ENCODE results near the gene THBS4.
"Not testable (repeated sequence)": the region's sequence is repeated elsewhere in the genome, so short reads cannot be mapped to it uniquely, and the experiment has no call there.

Gene THBS4

GRCh38 chr5:80070338-80071056 lies 35.3 kb downstream of the THBS4 start:
- Mint-ChIP-seq H3K36me3 (ENCODE audit: insufficient read depth) (peaks cover 6% of the 10 kb centered on the region), H3K27ac (ENCODE audit: low read depth) (peak overlapping the region; percentile 5), H3K4me3 (no peak overlapping the region), H3K9me3 (no peaks in the 10 kb centered on the region), H3K27me3 (no peaks in the 10 kb centered on the region), H3K4me1 (no peaks in the 10 kb centered on the region)
- DNase-seq (ENCODE audit: low spot score in 2 of 2) (no peak), ATAC-seq (replicated peaks; ENCODE audit: extremely low read depth, poor library complexity, severe bottlenecking) (no peak)

DNA sequence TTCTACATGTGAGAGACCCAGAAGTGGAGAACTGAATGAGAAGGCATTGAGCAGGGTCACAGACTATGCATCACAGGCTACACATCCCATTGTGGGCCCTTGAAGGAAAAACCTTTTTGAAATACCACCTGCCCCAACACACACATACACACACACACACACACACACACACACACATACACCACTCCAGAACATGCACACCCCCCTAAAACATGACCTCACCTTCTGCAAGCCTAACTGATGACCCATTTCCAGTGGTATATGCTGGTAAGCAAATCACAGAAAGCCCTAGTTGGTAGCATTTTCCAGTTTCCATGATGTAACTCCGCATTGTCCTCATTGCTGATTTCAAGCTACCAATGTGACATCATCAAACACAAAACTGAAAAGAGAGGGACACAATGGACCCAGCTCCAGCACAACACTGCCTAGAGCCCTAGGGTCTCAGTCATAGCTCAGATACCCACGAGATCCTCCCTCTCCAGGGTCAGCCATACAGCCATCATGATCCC lies 36.4 kb downstream of the THBS4 start:
- no peak overlapping the region for H3K27ac Mint-ChIP-seq (ENCODE audit: low read depth)
- ATAC-seq (replicated peaks; ENCODE audit: extremely low read depth, poor library complexity, severe bottlenecking) (no peak), DNase-seq (ENCODE audit: low spot score in 2 of 2) (no peak)
- H3K36me3 Mint-ChIP-seq (ENCODE audit: insufficient read depth), result peaks cover 6% of the 10 kb centered on the region
- no peak overlapping the region for H3K4me3 Mint-ChIP-seq
- no peaks in the 10 kb centered on the region for H3K4me1 Mint-ChIP-seq
- no peaks in the 10 kb centered on the region for H3K9me3 Mint-ChIP-seq
- H3K27me3 Mint-ChIP-seq, result no peaks in the 10 kb centered on the region

DNA sequence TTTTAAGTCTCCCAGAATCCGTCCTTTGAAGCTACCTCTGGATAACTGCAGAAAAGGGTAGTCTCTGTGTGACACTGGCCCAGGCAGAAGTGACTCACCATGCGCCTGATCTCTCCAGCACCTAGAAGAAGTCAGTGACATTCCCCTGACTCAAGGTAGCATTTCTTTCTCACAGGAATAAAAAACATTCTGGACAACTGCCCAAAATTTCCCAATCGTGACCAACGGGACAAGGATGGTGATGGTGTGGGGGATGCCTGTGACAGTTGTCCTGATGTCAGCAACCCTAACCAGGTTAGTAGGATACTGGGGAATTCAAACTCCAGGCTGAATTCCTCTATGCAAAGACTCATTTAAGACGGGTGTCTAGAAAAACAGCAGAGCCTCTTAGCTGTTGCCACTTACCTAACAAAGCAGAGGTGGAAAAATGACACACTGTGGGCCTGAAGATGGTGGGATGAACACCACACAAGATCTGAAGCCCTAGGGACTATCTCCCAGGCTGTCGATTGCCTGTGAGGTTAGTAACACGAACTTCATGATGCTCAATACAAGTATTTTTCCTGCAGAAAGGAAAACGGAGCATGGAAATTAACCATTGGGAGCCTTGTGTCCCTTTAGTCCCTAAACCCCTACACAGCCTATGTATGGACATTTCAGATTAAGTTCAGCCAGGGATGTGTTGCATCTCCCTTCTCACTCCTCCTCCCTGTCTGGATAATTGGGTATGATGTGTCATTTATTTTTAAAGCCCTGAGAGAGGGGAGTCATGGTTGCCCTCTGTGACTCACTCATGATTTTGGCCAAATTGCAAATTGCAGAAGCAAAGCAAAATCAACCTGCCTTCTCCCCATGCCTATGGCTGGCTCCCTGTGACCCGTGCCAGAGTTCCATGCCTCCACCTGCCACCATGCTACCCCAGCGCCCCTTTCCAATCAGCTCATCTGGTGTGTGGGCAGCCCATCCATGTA lies 37.2 kb downstream of the THBS4 start:
- no peak for DNase-seq (ENCODE audit: low spot score in 2 of 2)
- no peak for ATAC-seq (replicated peaks; ENCODE audit: extremely low read depth, poor library complexity, severe bottlenecking)

DNA sequence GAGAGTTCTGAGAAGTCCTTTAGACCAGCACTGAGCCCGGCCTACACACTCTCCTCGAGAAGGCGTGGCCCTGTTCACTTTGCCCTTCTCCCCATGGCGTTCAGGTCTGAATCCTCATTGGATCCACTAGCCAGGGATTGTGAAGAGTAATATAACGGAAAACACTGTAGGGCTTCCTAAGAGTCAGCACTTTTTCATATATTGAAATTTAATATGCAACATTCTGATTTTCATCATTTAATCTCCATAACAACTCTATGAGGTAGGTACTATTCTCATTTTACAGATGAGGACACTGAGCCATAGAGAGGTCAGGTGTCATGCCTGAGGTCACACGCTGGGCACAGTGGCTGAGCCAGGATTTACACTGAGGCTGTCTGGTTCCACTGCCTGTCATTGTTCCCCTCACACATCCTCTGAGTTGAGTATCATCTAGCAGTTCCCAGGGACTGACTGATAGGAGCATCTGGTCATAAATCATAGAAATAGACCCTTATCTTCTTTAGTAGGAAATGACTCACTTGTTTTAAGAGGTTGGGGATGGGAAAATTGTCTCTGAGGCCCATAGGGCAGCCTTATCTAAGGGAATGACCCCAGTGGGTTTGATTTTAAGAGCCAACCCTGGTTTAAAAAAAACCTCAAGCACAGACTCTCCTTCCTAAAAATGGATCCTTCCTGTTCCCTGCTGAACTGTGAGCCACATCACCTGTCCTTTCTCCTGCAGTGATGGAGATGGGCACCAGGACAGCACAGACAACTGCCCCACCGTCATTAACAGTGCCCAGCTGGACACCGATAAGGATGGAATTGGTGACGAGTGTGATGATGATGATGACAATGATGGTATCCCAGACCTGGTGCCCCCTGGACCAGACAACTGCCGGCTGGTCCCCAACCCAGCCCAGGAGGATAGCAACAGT lies 41.2 kb downstream of the THBS4 start:
- H3K4me3 Mint-ChIP-seq, result no peak overlapping the region
- no peaks in the 10 kb centered on the region for H3K27me3 Mint-ChIP-seq
- no peak overlapping the region for H3K27ac Mint-ChIP-seq (ENCODE audit: low read depth)

More for the DNA sequence above, 37.2 kb downstream of the THBS4 start:
- H3K9me3 Mint-ChIP-seq, result no peaks in the 10 kb centered on the region
- no peak overlapping the region for H3K27ac Mint-ChIP-seq (ENCODE audit: low read depth)
- no peak overlapping the region for H3K4me3 Mint-ChIP-seq
- peaks cover 6% of the 10 kb centered on the region for H3K36me3 Mint-ChIP-seq (ENCODE audit: insufficient read depth)
- no peaks in the 10 kb centered on the region for H3K27me3 Mint-ChIP-seq
- H3K4me1 Mint-ChIP-seq, result no peaks in the 10 kb centered on the region

GRCh38 chr5:80077051-80077714 lies 42.0 kb downstream of the THBS4 start:
- no peak for DNase-seq (ENCODE audit: low spot score in 2 of 2)
- Mint-ChIP-seq H3K36me3 (ENCODE audit: insufficient read depth) (no peaks in the 10 kb centered on the region), H3K4me1 (no peaks in the 10 kb centered on the region), H3K27ac (ENCODE audit: low read depth) (no peak overlapping the region), H3K27me3 (no peaks in the 10 kb centered on the region), H3K9me3 (no peaks in the 10 kb centered on the region), H3K4me3 (no peak overlapping the region)
- ATAC-seq (replicated peaks; ENCODE audit: extremely low read depth, poor library complexity, severe bottlenecking), result no peak

More for the DNA sequence above, 41.2 kb downstream of the THBS4 start:
- Mint-ChIP-seq H3K4me1 (no peaks in the 10 kb centered on the region), H3K9me3 (no peaks in the 10 kb centered on the region), H3K36me3 (ENCODE audit: insufficient read depth) (peaks cover 2% of the 10 kb centered on the region)
- DNase-seq (ENCODE audit: low spot score in 2 of 2), result no peak
- ATAC-seq (replicated peaks; ENCODE audit: extremely low read depth, poor library complexity, severe bottlenecking), result no peak

GRCh38 chr5:80078921-80079320 lies 43.8 kb downstream of the THBS4 start:
- no peak overlapping the region for H3K4me3 Mint-ChIP-seq
- peaks cover 5% of the 10 kb centered on the region for H3K4me1 Mint-ChIP-seq
- H3K27ac Mint-ChIP-seq (ENCODE audit: low read depth), result no peak overlapping the region
- no peaks in the 10 kb centered on the region for H3K9me3 Mint-ChIP-seq
- DNase-seq (ENCODE audit: low spot score in 2 of 2), result no peak
- H3K36me3 Mint-ChIP-seq (ENCODE audit: insufficient read depth), result no peaks in the 10 kb centered on the region
- no peak for ATAC-seq (replicated peaks; ENCODE audit: extremely low read depth, poor library complexity, severe bottlenecking)
- no peaks in the 10 kb centered on the region for H3K27me3 Mint-ChIP-seq

DNA sequence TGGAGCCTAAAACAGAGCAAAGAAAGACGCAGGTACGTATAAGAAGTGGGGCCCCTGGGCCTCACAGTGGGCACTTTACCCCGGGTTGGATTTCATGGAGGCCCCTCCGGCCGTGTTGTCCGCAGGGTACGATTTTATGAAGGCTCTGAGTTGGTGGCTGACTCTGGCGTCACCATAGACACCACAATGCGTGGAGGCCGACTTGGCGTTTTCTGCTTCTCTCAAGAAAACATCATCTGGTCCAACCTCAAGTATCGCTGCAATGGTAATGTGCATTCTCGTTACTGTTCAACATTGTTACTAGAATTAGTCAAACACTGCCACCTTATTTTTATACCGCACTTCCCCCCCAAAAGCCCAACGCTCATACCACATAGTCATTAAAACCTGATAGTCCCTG lies 47.1 kb downstream of the THBS4 start:
- DNase-seq (ENCODE audit: low spot score in 2 of 2), result no peak
- H3K27ac Mint-ChIP-seq (ENCODE audit: low read depth), result no peak overlapping the region

GRCh38 chr5:80082731-80083100 lies 47.6 kb downstream of the THBS4 start:
- Mint-ChIP-seq H3K27ac (ENCODE audit: low read depth) (no peak overlapping the region), H3K4me3 (peak overlapping the region; percentile 66), H3K9me3 (no peaks in the 10 kb centered on the region), H3K36me3 (ENCODE audit: insufficient read depth) (no peaks in the 10 kb centered on the region), H3K4me1 (peaks cover 5% of the 10 kb centered on the region), H3K27me3 (no peaks in the 10 kb centered on the region)
- DNase-seq (ENCODE audit: low spot score in 2 of 2), result peak in 1 of 2 donors; percentile 12
- peak; percentile 57 for ATAC-seq (replicated peaks; ENCODE audit: extremely low read depth, poor library complexity, severe bottlenecking)

More for the DNA sequence above, 47.1 kb downstream of the THBS4 start:
- Mint-ChIP-seq H3K36me3 (ENCODE audit: insufficient read depth) (no peaks in the 10 kb centered on the region), H3K4me3 (no peak overlapping the region), H3K9me3 (no peaks in the 10 kb centered on the region), H3K4me1 (peaks cover 5% of the 10 kb centered on the region), H3K27me3 (no peaks in the 10 kb centered on the region)
- ATAC-seq (replicated peaks; ENCODE audit: extremely low read depth, poor library complexity, severe bottlenecking), result no peak

GRCh38 chr5:80083101-80083890 lies 48.1 kb downstream of the THBS4 start:
- DNase-seq (ENCODE audit: low spot score in 2 of 2), result no peak
- Mint-ChIP-seq H3K27me3 (no peaks in the 10 kb centered on the region), H3K4me3 (peak overlapping the region; percentile 66), H3K27ac (ENCODE audit: low read depth) (no peak overlapping the region), H3K9me3 (no peaks in the 10 kb centered on the region), H3K4me1 (peaks cover 5% of the 10 kb centered on the region), H3K36me3 (ENCODE audit: insufficient read depth) (no peaks in the 10 kb centered on the region)
- peak; percentile 64 for ATAC-seq (replicated peaks; ENCODE audit: extremely low read depth, poor library complexity, severe bottlenecking)

- no peaks in the 10 kb centered on the region for H3K27me3 Mint-ChIP-seq
- no peak for DNase-seq (ENCODE audit: low spot score in 2 of 2)
- no peaks in the 10 kb centered on the region for H3K9me3 Mint-ChIP-seq
- H3K4me1 Mint-ChIP-seq, result peaks cover 5% of the 10 kb centered on the region
- H3K36me3 Mint-ChIP-seq (ENCODE audit: insufficient read depth), result no peaks in the 10 kb centered on the region
- no peak for ATAC-seq (replicated peaks; ENCODE audit: extremely low read depth, poor library complexity, severe bottlenecking)
- no peak overlapping the region for H3K27ac Mint-ChIP-seq (ENCODE audit: low read depth)
- H3K4me3 Mint-ChIP-seq, result no peak overlapping the region
These were observed 55.7 kb downstream of the THBS4 start for GRCh38 chr5:80090884-80091166.

- H3K27ac Mint-ChIP-seq (ENCODE audit: low read depth); H3K36me3 Mint-ChIP-seq (ENCODE audit: insufficient read depth); H3K9me3 Mint-ChIP-seq; H3K4me3 Mint-ChIP-seq; H3K27me3 Mint-ChIP-seq; H3K4me1 Mint-ChIP-seq; ATAC-seq (replicated peaks; ENCODE audit: extremely low read depth, poor library complexity, severe bottlenecking): not testable (repeated sequence)
- peak in 1 of 2 donors; percentile 12 for DNase-seq (ENCODE audit: low spot score in 2 of 2)
These were observed 56.6 kb downstream of the THBS4 start for GRCh38 chr5:80091792-80092192.

Measured in central memory CD8-positive, alpha-beta T cell (primary cell).